ENCODE data around the gene PRR5. TPM values are rescaled to one million over a fixed set of nuclear protein-coding genes. Genes with fewer than 3 reads are reported as not detected.

The PRR5 gene
- total RNA-seq, 1 donor from 2014 or later: 13.5 TPM

- Mint-ChIP-seq H3K9me3 (ENCODE audit: unreplicated experiment) (no peaks in the 10 kb centered on the region), H3K4me3 (ENCODE audit: unreplicated experiment) (no peak overlapping the region), H3K27me3 (ENCODE audit: unreplicated experiment) (no peaks in the 10 kb centered on the region), H3K4me1 (ENCODE audit: unreplicated experiment) (peaks cover 4% of the 10 kb centered on the region), H3K27ac (ENCODE audit: unreplicated experiment) (no peak overlapping the region), H3K36me3 (ENCODE audit: unreplicated experiment) (peaks cover 1% of the 10 kb centered on the region)
- no peak for TF ChIP-seq CTCF (IDR thresholded peaks at IDR 0.05)
- no peak for DNase-seq (ENCODE audit: extremely low spot score, unreplicated experiment)
Measured at GRCh38 chr22:44729391-44730021, 27.5 kb downstream of the PRR5 start.

DNA sequence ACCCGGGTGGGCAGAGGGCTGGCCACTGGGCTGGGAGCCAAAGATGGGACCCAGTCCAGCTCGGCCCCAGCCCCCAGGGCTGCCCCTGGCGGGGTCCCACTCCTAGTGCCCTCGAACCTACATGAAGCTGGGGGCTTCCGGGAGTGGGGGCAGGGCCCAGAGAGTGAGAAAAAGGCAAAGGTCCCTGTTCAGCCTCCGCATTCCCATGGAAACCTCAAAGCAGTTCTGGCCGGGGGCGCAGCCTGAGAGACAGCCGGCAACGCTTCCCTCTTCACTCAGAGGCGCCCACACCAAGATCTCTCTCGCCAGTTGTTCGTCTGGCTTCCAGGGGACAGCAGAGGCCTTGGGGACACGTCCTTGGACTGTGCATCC, 28.0 kb downstream of the PRR5 start:
- no peaks in the 10 kb centered on the region for H3K27me3 Mint-ChIP-seq (ENCODE audit: unreplicated experiment)
- no peak overlapping the region for H3K27ac Mint-ChIP-seq (ENCODE audit: unreplicated experiment)
- no peak for TF ChIP-seq CTCF (IDR thresholded peaks at IDR 0.05)
- no peaks in the 10 kb centered on the region for H3K9me3 Mint-ChIP-seq (ENCODE audit: unreplicated experiment)
- no peak for DNase-seq (ENCODE audit: extremely low spot score, unreplicated experiment)
- no peak overlapping the region for H3K4me3 Mint-ChIP-seq (ENCODE audit: unreplicated experiment)
- no peaks in the 10 kb centered on the region for H3K36me3 Mint-ChIP-seq (ENCODE audit: unreplicated experiment)
- H3K4me1 Mint-ChIP-seq (ENCODE audit: unreplicated experiment): peaks cover 4% of the 10 kb centered on the region

- Mint-ChIP-seq H3K9me3 (ENCODE audit: unreplicated experiment) (no peaks in the 10 kb centered on the region), H3K27ac (ENCODE audit: unreplicated experiment) (no peak overlapping the region)
Measured at GRCh38 chr22:44730490-44731356, 28.7 kb downstream of the PRR5 start.

GRCh38 chr22:44731357-44731970, 29.5 kb downstream of the PRR5 start:
- H3K27me3 Mint-ChIP-seq (ENCODE audit: unreplicated experiment): no peaks in the 10 kb centered on the region
- DNase-seq (ENCODE audit: extremely low spot score, unreplicated experiment): no peak
- H3K4me3 Mint-ChIP-seq (ENCODE audit: unreplicated experiment): no peak overlapping the region
- no peaks in the 10 kb centered on the region for H3K36me3 Mint-ChIP-seq (ENCODE audit: unreplicated experiment)
- no peak for TF ChIP-seq CTCF (IDR thresholded peaks at IDR 0.05)
- H3K4me1 Mint-ChIP-seq (ENCODE audit: unreplicated experiment): peaks cover 4% of the 10 kb centered on the region
- H3K9me3 Mint-ChIP-seq (ENCODE audit: unreplicated experiment): no peaks in the 10 kb centered on the region
- no peak overlapping the region for H3K27ac Mint-ChIP-seq (ENCODE audit: unreplicated experiment)

More at GRCh38 chr22:44730490-44731356, 28.7 kb downstream of the PRR5 start:
- Mint-ChIP-seq H3K4me1 (ENCODE audit: unreplicated experiment) (peaks cover 4% of the 10 kb centered on the region), H3K36me3 (ENCODE audit: unreplicated experiment) (no peaks in the 10 kb centered on the region), H3K4me3 (ENCODE audit: unreplicated experiment) (no peak overlapping the region), H3K27me3 (ENCODE audit: unreplicated experiment) (no peaks in the 10 kb centered on the region)
- no peak for DNase-seq (ENCODE audit: extremely low spot score, unreplicated experiment)
- TF ChIP-seq CTCF (IDR thresholded peaks at IDR 0.05): no peak

GRCh38 chr22:44732017-44732561, 30.1 kb downstream of the PRR5 start:
- Mint-ChIP-seq H3K9me3 (ENCODE audit: unreplicated experiment) (no peaks in the 10 kb centered on the region), H3K4me1 (ENCODE audit: unreplicated experiment) (peaks cover 4% of the 10 kb centered on the region), H3K27ac (ENCODE audit: unreplicated experiment) (no peak overlapping the region), H3K36me3 (ENCODE audit: unreplicated experiment) (no peaks in the 10 kb centered on the region), H3K27me3 (ENCODE audit: unreplicated experiment) (no peaks in the 10 kb centered on the region), H3K4me3 (ENCODE audit: unreplicated experiment) (no peak overlapping the region)
- no peak for DNase-seq (ENCODE audit: extremely low spot score, unreplicated experiment)
- TF ChIP-seq CTCF (IDR thresholded peaks at IDR 0.05): no peak
